AG09319 (cell line): ENCODE measurements around the gene RNF17.

Experiments
- DNase-seq: peaks from one replicate; pipeline ENCODE4 v3.0.0-alpha.2; 2010; ENCODE audit warnings: low read depth; ENCODE audit errors: extremely low read depth
- TF ChIP-seq, protein P1 (sequence below): IDR thresholded peaks from 2 replicates; pipeline ENCODE4 v1.5.1; 2011; ENCODE audit warnings: low read depth, mild to moderate bottlenecking, inconsistent platforms, low read length, moderate library complexity

RNF17 gene

DNA sequence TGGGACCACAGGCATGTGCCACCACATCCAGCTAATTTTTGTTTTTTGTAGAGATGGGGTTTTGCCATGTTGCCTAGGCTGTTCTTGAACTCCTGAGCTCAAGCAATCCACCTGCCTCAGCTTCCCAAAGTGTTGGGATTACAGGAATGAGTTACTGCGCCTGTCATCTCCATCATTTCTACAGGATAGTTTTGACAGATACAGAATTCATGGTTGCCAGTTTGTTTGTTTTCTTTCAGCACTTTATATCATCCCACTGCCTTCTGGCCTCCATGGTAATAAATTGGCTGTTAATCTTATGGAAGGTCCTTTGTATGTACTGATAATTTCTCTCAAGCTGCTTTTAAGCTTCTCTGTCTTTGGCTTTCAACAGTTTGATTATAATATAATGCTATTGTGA is 165.2 kb downstream of the RNF17 start:
- no peak for DNase-seq
- TF ChIP-seq, protein P1, sequence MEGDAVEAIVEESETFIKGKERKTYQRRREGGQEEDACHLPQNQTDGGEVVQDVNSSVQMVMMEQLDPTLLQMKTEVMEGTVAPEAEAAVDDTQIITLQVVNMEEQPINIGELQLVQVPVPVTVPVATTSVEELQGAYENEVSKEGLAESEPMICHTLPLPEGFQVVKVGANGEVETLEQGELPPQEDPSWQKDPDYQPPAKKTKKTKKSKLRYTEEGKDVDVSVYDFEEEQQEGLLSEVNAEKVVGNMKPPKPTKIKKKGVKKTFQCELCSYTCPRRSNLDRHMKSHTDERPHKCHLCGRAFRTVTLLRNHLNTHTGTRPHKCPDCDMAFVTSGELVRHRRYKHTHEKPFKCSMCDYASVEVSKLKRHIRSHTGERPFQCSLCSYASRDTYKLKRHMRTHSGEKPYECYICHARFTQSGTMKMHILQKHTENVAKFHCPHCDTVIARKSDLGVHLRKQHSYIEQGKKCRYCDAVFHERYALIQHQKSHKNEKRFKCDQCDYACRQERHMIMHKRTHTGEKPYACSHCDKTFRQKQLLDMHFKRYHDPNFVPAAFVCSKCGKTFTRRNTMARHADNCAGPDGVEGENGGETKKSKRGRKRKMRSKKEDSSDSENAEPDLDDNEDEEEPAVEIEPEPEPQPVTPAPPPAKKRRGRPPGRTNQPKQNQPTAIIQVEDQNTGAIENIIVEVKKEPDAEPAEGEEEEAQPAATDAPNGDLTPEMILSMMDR = no peak
